Ascending aorta (tissue), 2 donors: ENCODE results near the gene C3. TPM values are rescaled to one million over a fixed set of nuclear protein-coding genes. Genes with fewer than 3 reads are reported as not detected.

Experiments used
- DNase-seq, 2 donors: peaks; one replicate each; pipeline ENCODE4 v3.0.0-alpha.2; 2019; ENCODE audit warnings: low spot score in 2 of 2
- H3K27ac ChIP-seq, 2 donors: fragments of 200-600 bp; sonication (generic); one replicate each; pipeline ENCODE4 v1.5.1; 2016 to 2017; ENCODE audit warnings: mild to moderate bottlenecking in 1 of 2
- H3K27me3 ChIP-seq: fragments of 200-600 bp; sonication (generic); one replicate; pipeline ENCODE4 v1.5.1; 2017
- H3K36me3 ChIP-seq, 2 donors: fragments of 200-600 bp; sonication (generic); one replicate each; pipeline ENCODE4 v1.5.1; 2016
- H3K4me1 ChIP-seq, 2 donors: fragments of 200-600 bp; sonication (generic); one replicate each; pipeline ENCODE4 v1.5.1; 2016 to 2017; ENCODE audit warnings: mild to moderate bottlenecking in 1 of 2
- H3K4me3 ChIP-seq, 2 donors: fragments of 200-600 bp; sonication (generic); one replicate each; pipeline ENCODE4 v1.5.1; 2016 to 2017; ENCODE audit warnings: mild to moderate bottlenecking in 1 of 2
- H3K9me3 ChIP-seq, 2 donors: fragments of 200-600 bp; sonication (generic); one replicate each; pipeline ENCODE4 v1.5.1; 2016
- CTCF ChIP-seq, 3 experiments: fragments of 200-600 bp in 2 of 3; fragments of 450-650 bp in 1 of 3; sonication (generic) in 2 of 3; IDR thresholded peaks; one replicate each; pipeline ENCODE4 v1.5.1; 2016 to 2019; ENCODE audit warnings: antibody characterized with exemption in 3 of 3, mild to moderate bottlenecking in 1 of 3, moderate library complexity in 1 of 3
- intact Hi-C: fragments of 100-400 bp; cut with DNase I; formaldehyde crosslinking; loops from one replicate; pipeline ENCODE4 v1.15.1; 2023
- total RNA-seq: library from RNA; depleted of rRNA; stranded (reverse); fragments of >200 nt; gene quantifications from one replicate; pipeline ENCODE4 v1.1.0, GENCODE V29; 2016

The C3 gene
- total RNA-seq, 1 donor from 2014 or later: 2,421 TPM

- Histone ChIP-seq H3K4me3 (peak overlapping the region; percentile 56 to 65), H3K36me3 (peaks cover 7 to 14% of the 10 kb centered on the region in 2 donors), H3K27ac (peak overlapping the region; percentile 86 to 97), H3K4me1 (peaks cover 3 to 38% of the 10 kb centered on the region in 2 donors), H3K27me3 (no peaks in the 10 kb centered on the region), H3K9me3 (no peaks in the 10 kb centered on the region)
- peak in 1 of 2 donors; percentile 69 for DNase-seq
- no peak for TF ChIP-seq CTCF (IDR thresholded peaks at IDR 0.05)
- intact Hi-C loops: loop anchor here (2.0 to 10.0 kb wide), 6 partner anchors 222 to 1182 kb away; partner anchors contain the start of genes KHSRP, SAFB, SAFB2 and SNAPC2
These were observed 18.4 kb upstream of the C3 start for GRCh38 chr19:6738787-6739389.

- Histone ChIP-seq H3K27me3 (no peaks in the 10 kb centered on the region), H3K4me1 (peaks cover 3 to 31% of the 10 kb centered on the region in 2 donors), H3K27ac (peak overlapping the region; percentile 86 to 97), H3K36me3 (peaks cover 5 to 10% of the 10 kb centered on the region in 2 donors), H3K4me3 (peak overlapping the region; percentile 56 to 65), H3K9me3 (no peaks in the 10 kb centered on the region)
- intact Hi-C loops: loop anchor here (1.0 to 10.0 kb wide), 11 partner anchors 15 to 1183 kb away; partner anchors contain the start of genes ALKBH7, KHSRP, PET100 and SAFB
- peak; percentile 42 to 72 (median 64) for TF ChIP-seq CTCF (IDR thresholded peaks at IDR 0.05)
- DNase-seq: peak in 1 of 2 donors; percentile 87
These were observed 17.7 kb upstream of the C3 start for GRCh38 chr19:6737873-6738786.

- Histone ChIP-seq H3K4me1 (peaks cover 3 to 30% of the 10 kb centered on the region in 2 donors), H3K4me3 (peak within 1 kb of the TSS; percentile 72 to 87), H3K27ac (peak within 1 kb of the TSS; percentile 86 to 97), H3K36me3 (peaks cover 4 to 15% of the 10 kb centered on the region in 2 donors), H3K9me3 (no peaks in the 10 kb centered on the region), H3K27me3 (no peaks in the 10 kb centered on the region)
- DNase-seq: peak; percentile 99 to 100
- TF ChIP-seq CTCF (IDR thresholded peaks at IDR 0.05): no peak
- intact Hi-C loops: loop anchor here (1.0 to 10.0 kb wide), 10 partner anchors 16 to 1113 kb away; partner anchors contain the start of genes ALKBH7, KHSRP, PET100 and SAFB
These were observed 16.9 kb upstream of the C3 start, which contains the start of gene GPR108 for GRCh38 chr19:6737284-6737872. Gene GPR108, minus strand, starts transcription at chr19:6737580. Its CDS starts 4 bp downstream, at chr19:6737576.

GRCh38 chr19:6736917-6737283 is 16.4 kb upstream of the C3 start:
- H3K27ac ChIP-seq: peak overlapping the region; percentile 83 to 97

More at GRCh38 chr19:6736917-6737283, 16.4 kb upstream of the C3 start:
- H3K27me3 ChIP-seq: no peaks in the 10 kb centered on the region
- peak in 1 of 3 experiments; percentile 12 for TF ChIP-seq CTCF (IDR thresholded peaks at IDR 0.05)
- H3K36me3 ChIP-seq: peaks cover 9 to 19% of the 10 kb centered on the region in 2 donors
- H3K4me1 ChIP-seq: peaks cover 3 to 26% of the 10 kb centered on the region in 2 donors
- DNase-seq: no peak
- intact Hi-C loops: loop anchor here (1.0 to 10.0 kb wide), 10 partner anchors 16 to 1112 kb away; partner anchors contain the start of genes ALKBH7, KHSRP, PET100 and SAFB
- H3K4me3 ChIP-seq: peak overlapping the region; percentile 72 to 87
- no peaks in the 10 kb centered on the region for H3K9me3 ChIP-seq
